Ascending aorta (tissue), 2 donors: ENCODE results near the gene SLC2A5. TPM values are rescaled to one million over a fixed set of nuclear protein-coding genes. Genes with fewer than 3 reads are reported as not detected.

Experiments used
- DNase-seq, 2 donors: peaks; one replicate each; pipeline ENCODE4 v3.0.0-alpha.2; 2019; ENCODE audit warnings: low spot score in 2 of 2
- H3K27ac ChIP-seq, 2 donors: fragments of 200-600 bp; sonication (generic); one replicate each; pipeline ENCODE4 v1.5.1; 2016 to 2017; ENCODE audit warnings: mild to moderate bottlenecking in 1 of 2
- H3K27me3 ChIP-seq: fragments of 200-600 bp; sonication (generic); one replicate; pipeline ENCODE4 v1.5.1; 2017
- H3K36me3 ChIP-seq, 2 donors: fragments of 200-600 bp; sonication (generic); one replicate each; pipeline ENCODE4 v1.5.1; 2016
- H3K4me1 ChIP-seq, 2 donors: fragments of 200-600 bp; sonication (generic); one replicate each; pipeline ENCODE4 v1.5.1; 2016 to 2017; ENCODE audit warnings: mild to moderate bottlenecking in 1 of 2
- H3K4me3 ChIP-seq, 2 donors: fragments of 200-600 bp; sonication (generic); one replicate each; pipeline ENCODE4 v1.5.1; 2016 to 2017; ENCODE audit warnings: mild to moderate bottlenecking in 1 of 2
- H3K9me3 ChIP-seq, 2 donors: fragments of 200-600 bp; sonication (generic); one replicate each; pipeline ENCODE4 v1.5.1; 2016
- CTCF ChIP-seq, 3 experiments: fragments of 200-600 bp in 2 of 3; fragments of 450-650 bp in 1 of 3; sonication (generic) in 2 of 3; IDR thresholded peaks; one replicate each; pipeline ENCODE4 v1.5.1; 2016 to 2019; ENCODE audit warnings: antibody characterized with exemption in 3 of 3, mild to moderate bottlenecking in 1 of 3, moderate library complexity in 1 of 3
- intact Hi-C: fragments of 100-400 bp; cut with DNase I; formaldehyde crosslinking; loops from one replicate; pipeline ENCODE4 v1.15.1; 2023
- total RNA-seq: library from RNA; depleted of rRNA; stranded (reverse); fragments of >200 nt; gene quantifications from one replicate; pipeline ENCODE4 v1.1.0, GENCODE V29; 2016

Gene SLC2A5
- total RNA-seq, 1 donor from 2014 or later, result 13.9 TPM

GRCh38 chr1:9081473-9081872, 12.0 kb upstream of the SLC2A5 start:
- H3K4me1 ChIP-seq, result peaks cover 0 to 9% of the 10 kb centered on the region in 2 donors
- H3K27me3 ChIP-seq, result no peaks in the 10 kb centered on the region
- no peak for DNase-seq
- H3K9me3 ChIP-seq, result no peaks in the 10 kb centered on the region
- no peak overlapping the region for H3K27ac ChIP-seq
- H3K36me3 ChIP-seq, result no peaks in the 10 kb centered on the region
- H3K4me3 ChIP-seq, result no peak overlapping the region
- TF ChIP-seq CTCF (IDR thresholded peaks at IDR 0.05), result no peak
- intact Hi-C loops, result no loop called here

DNA sequence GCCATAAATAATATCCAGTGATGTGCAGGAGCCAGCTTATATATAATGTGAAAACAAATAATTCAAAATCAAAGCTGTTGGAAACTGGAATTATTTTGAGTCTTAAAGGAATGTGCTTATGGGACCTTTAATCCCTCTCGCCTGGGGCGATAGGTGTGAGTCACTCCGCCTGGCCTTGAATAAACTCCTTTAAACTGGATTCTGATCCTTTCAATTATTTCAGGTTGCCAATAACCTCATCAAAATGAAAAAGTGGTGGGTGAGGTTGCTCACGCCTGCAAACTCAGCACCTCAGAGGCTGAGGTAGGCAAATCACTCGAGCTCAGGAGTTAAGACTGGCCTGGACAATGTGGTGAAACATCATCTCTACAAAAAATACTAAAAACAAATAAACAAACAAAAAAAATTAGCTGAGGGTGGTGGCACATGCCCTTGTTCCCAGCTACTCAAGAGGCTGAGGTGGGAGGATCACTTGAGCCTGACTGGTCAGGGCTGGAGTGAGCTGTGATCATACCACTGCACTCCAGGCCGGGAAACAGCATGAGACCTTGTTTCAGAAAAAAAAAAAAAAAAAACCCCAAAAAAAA, 11.4 kb upstream of the SLC2A5 start:
- no peak for TF ChIP-seq CTCF (IDR thresholded peaks at IDR 0.05)
- DNase-seq, result no peak
- intact Hi-C loops, result no loop called here
- H3K27ac ChIP-seq, result no peak overlapping the region
- no peak overlapping the region for H3K4me3 ChIP-seq
- no peaks in the 10 kb centered on the region for H3K36me3 ChIP-seq
- no peaks in the 10 kb centered on the region for H3K27me3 ChIP-seq
- peaks cover 0 to 9% of the 10 kb centered on the region in 2 donors for H3K4me1 ChIP-seq
- no peaks in the 10 kb centered on the region for H3K9me3 ChIP-seq

GRCh38 chr1:9079988-9080704, 10.7 kb upstream of the SLC2A5 start:
- no peaks in the 10 kb centered on the region for H3K36me3 ChIP-seq
- no peak overlapping the region for H3K4me3 ChIP-seq
- intact Hi-C loops, result no loop called here
- H3K27me3 ChIP-seq, result no peaks in the 10 kb centered on the region
- no peaks in the 10 kb centered on the region for H3K9me3 ChIP-seq
- peaks cover 0 to 2% of the 10 kb centered on the region in 2 donors for H3K4me1 ChIP-seq
- no peak overlapping the region for H3K27ac ChIP-seq
- no peak for DNase-seq
- TF ChIP-seq CTCF (IDR thresholded peaks at IDR 0.05), result no peak

GRCh38 chr1:9078752-9079500, 9.5 kb upstream of the SLC2A5 start:
- DNase-seq, result no peak
- intact Hi-C loops, result no loop called here
- Histone ChIP-seq H3K36me3 (no peaks in the 10 kb centered on the region), H3K9me3 (no peaks in the 10 kb centered on the region), H3K27ac (no peak overlapping the region), H3K4me1 (no peaks in the 10 kb centered on the region), H3K4me3 (no peak overlapping the region), H3K27me3 (no peaks in the 10 kb centered on the region)
- no peak for TF ChIP-seq CTCF (IDR thresholded peaks at IDR 0.05)

GRCh38 chr1:9078015-9078751, 8.7 kb upstream of the SLC2A5 start:
- no peak for TF ChIP-seq CTCF (IDR thresholded peaks at IDR 0.05)
- no peaks in the 10 kb centered on the region for H3K9me3 ChIP-seq
- no peaks in the 10 kb centered on the region for H3K36me3 ChIP-seq
- DNase-seq, result no peak
- no peak overlapping the region for H3K27ac ChIP-seq
- no peak overlapping the region for H3K4me3 ChIP-seq
- intact Hi-C loops, result no loop called here
- no peaks in the 10 kb centered on the region for H3K4me1 ChIP-seq
- H3K27me3 ChIP-seq, result no peaks in the 10 kb centered on the region
